ENCODE data around the gene MTCL3.

Gene MTCL3

GRCh38 chr6:127519469-127519785, 292 bp upstream of the MTCL3 start:
- no peaks in the 10 kb centered on the region for H3K79me2 ChIP-seq (ENCODE audit: control insufficient read depth, insufficient read depth, low read length)
- H3K27ac ChIP-seq (ENCODE audit: control insufficient read depth, insufficient read depth, low read length) = no peak overlapping the region
- H3K4me2 ChIP-seq (ENCODE audit: control insufficient read depth, extremely low read depth, insufficient read depth, low read depth, low read length) = peak overlapping the region; percentile 55
- H3K9ac ChIP-seq (ENCODE audit: control insufficient read depth, extremely low read depth, insufficient read depth, low read length) = no peak overlapping the region
- no peak overlapping the region for H3K4me3 ChIP-seq (ENCODE audit: control insufficient read depth in 2 of 3, extremely low read depth in 1 of 3, insufficient read depth in 2 of 3, low read depth in 1 of 3, low read length in 3 of 3)
- H3K36me3 ChIP-seq (ENCODE audit: control insufficient read depth in 2 of 2, extremely low read depth in 1 of 2, insufficient read depth in 2 of 2, low read length in 2 of 2) = no peaks in the 10 kb centered on the region
- no peak overlapping the region for H2AFZ ChIP-seq (ENCODE audit: control insufficient read depth, low read length)
- dilution Hi-C loops (cut with MboI; ENCODE audit: extremely low pct_ligation_motif_present, low sequenced_read_pairs) = no loop called here
- FAIRE-seq (no peak), DNase-seq (ENCODE audit: low read depth, low spot score) (no peak)
- H3K27me3 ChIP-seq (ENCODE audit: control insufficient read depth, extremely low read depth, insufficient read depth, low read length) = peaks cover 47% of the 10 kb centered on the region
- no peaks in the 10 kb centered on the region for H4K20me1 ChIP-seq (ENCODE audit: control insufficient read depth, extremely low read depth, insufficient read depth, low read length)
- H3K9me3 ChIP-seq (ENCODE audit: control insufficient read depth, low read depth, low read length) = no peaks in the 10 kb centered on the region
- TF ChIP-seq EZH2 (IDR thresholded peaks at IDR 0.05; ENCODE audit: low read length) = peak; percentile 47
- TF ChIP-seq CTCF (optimal IDR thresholded peaks at IDR 0.05 in 1 of 3, IDR thresholded peaks at IDR 0.05 in 1 of 3, conservative IDR thresholded peaks at IDR 0.05 in 1 of 3; ENCODE audit: extremely low read depth in 1 of 3, insufficient read depth in 2 of 3, low read length in 3 of 3) = no peak
- H3K4me1 ChIP-seq (ENCODE audit: control insufficient read depth, extremely low read depth, insufficient read depth, low read length) = peaks cover 11% of the 10 kb centered on the region
- no peaks in the 10 kb centered on the region for H3K9me1 ChIP-seq (ENCODE audit: control insufficient read depth, extremely low read depth, insufficient read depth, low read length)

GRCh38 chr6:127518191-127518709, 885 bp downstream of the MTCL3 start:
- no peaks in the 10 kb centered on the region for H3K9me3 ChIP-seq (ENCODE audit: control insufficient read depth, low read depth, low read length)
- H2AFZ ChIP-seq (ENCODE audit: control insufficient read depth, low read length) = no peak overlapping the region
- no peak overlapping the region for H3K4me2 ChIP-seq (ENCODE audit: control insufficient read depth, extremely low read depth, insufficient read depth, low read depth, low read length)
- H3K27ac ChIP-seq (ENCODE audit: control insufficient read depth, insufficient read depth, low read length) = no peak overlapping the region
- dilution Hi-C loops (cut with MboI; ENCODE audit: extremely low pct_ligation_motif_present, low sequenced_read_pairs) = no loop called here
- DNase-seq (ENCODE audit: low read depth, low spot score) (no peak), FAIRE-seq (no peak)
- no peaks in the 10 kb centered on the region for H4K20me1 ChIP-seq (ENCODE audit: control insufficient read depth, extremely low read depth, insufficient read depth, low read length)
- TF ChIP-seq CTCF (optimal IDR thresholded peaks at IDR 0.05 in 1 of 3, IDR thresholded peaks at IDR 0.05 in 1 of 3, conservative IDR thresholded peaks at IDR 0.05 in 1 of 3; ENCODE audit: extremely low read depth in 1 of 3, insufficient read depth in 2 of 3, low read length in 3 of 3) (no peak), EZH2 (IDR thresholded peaks at IDR 0.05; ENCODE audit: low read length) (peak; percentile 66)
- no peaks in the 10 kb centered on the region for H3K79me2 ChIP-seq (ENCODE audit: control insufficient read depth, insufficient read depth, low read length)
- peaks cover 11% of the 10 kb centered on the region for H3K4me1 ChIP-seq (ENCODE audit: control insufficient read depth, extremely low read depth, insufficient read depth, low read length)
- no peaks in the 10 kb centered on the region for H3K9me1 ChIP-seq (ENCODE audit: control insufficient read depth, extremely low read depth, insufficient read depth, low read length)
- peaks cover 59% of the 10 kb centered on the region for H3K27me3 ChIP-seq (ENCODE audit: control insufficient read depth, extremely low read depth, insufficient read depth, low read length)
- no peak overlapping the region for H3K4me3 ChIP-seq (ENCODE audit: control insufficient read depth in 2 of 3, extremely low read depth in 1 of 3, insufficient read depth in 2 of 3, low read depth in 1 of 3, low read length in 3 of 3)
- H3K36me3 ChIP-seq (ENCODE audit: control insufficient read depth in 2 of 2, extremely low read depth in 1 of 2, insufficient read depth in 2 of 2, low read length in 2 of 2) = no peaks in the 10 kb centered on the region
- H3K9ac ChIP-seq (ENCODE audit: control insufficient read depth, extremely low read depth, insufficient read depth, low read length) = no peak overlapping the region

Measured in keratinocyte (primary cell).